Activated T-helper 1 cell treated with anti-CD3 and anti-CD28 coated beads, Interleukin-12 subunit alpha, Interleukin-12 subunit beta, Interleukin-2, Interleukin-4 antibody, amounts not matched to agents 30 ng/mL and 10 ng/mL and 1 ng/mL, durations not matched to agents 14 hours and 24 hours and 36 hours (primary cell): ENCODE results near the gene PPP1R1B. TPM values are rescaled to one million over a fixed set of nuclear protein-coding genes. Genes with fewer than 3 reads are reported as not detected.

Experiments used
- DNase-seq: peaks from one replicate; pipeline ENCODE4 v3.0.0; 2021; ENCODE audit warnings: low spot score
- H3K27ac Mint-ChIP-seq: one replicate; pipeline ENCODE4 v1.8.0; 2021; ENCODE audit warnings: mild to moderate bottlenecking, mixed read lengths
- H3K27me3 Mint-ChIP-seq: one replicate; pipeline ENCODE4 v1.8.0; 2022; ENCODE audit warnings: mild to moderate bottlenecking, moderate library complexity, mixed read lengths; ENCODE audit not compliant: insufficient read depth
- H3K36me3 Mint-ChIP-seq: one replicate; pipeline ENCODE4 v1.8.0; 2021; ENCODE audit warnings: low read depth, mixed read lengths
- H3K4me1 Mint-ChIP-seq: one replicate; pipeline ENCODE4 v1.8.0; 2021; ENCODE audit warnings: low read depth, mixed read lengths
- H3K4me3 Mint-ChIP-seq: one replicate; pipeline ENCODE4 v1.8.0; 2021; ENCODE audit warnings: mild to moderate bottlenecking, moderate library complexity, mixed read lengths
- H3K9me3 Mint-ChIP-seq: one replicate; pipeline ENCODE4 v1.8.0; 2021; ENCODE audit warnings: mixed read lengths
- intact Hi-C: fragments of 100-400 bp; cut with micrococcal nuclease; formaldehyde crosslinking; loops from one replicate; pipeline ENCODE4 v1.15.1; 2024
- total RNA-seq: library from RNA; stranded (reverse); gene quantifications from 2 replicates; pipeline ENCODE4 v1.2.3, GENCODE V29; 2022

The PPP1R1B gene
- total RNA-seq, 1 donor from 2014 or later = not detected

DNA sequence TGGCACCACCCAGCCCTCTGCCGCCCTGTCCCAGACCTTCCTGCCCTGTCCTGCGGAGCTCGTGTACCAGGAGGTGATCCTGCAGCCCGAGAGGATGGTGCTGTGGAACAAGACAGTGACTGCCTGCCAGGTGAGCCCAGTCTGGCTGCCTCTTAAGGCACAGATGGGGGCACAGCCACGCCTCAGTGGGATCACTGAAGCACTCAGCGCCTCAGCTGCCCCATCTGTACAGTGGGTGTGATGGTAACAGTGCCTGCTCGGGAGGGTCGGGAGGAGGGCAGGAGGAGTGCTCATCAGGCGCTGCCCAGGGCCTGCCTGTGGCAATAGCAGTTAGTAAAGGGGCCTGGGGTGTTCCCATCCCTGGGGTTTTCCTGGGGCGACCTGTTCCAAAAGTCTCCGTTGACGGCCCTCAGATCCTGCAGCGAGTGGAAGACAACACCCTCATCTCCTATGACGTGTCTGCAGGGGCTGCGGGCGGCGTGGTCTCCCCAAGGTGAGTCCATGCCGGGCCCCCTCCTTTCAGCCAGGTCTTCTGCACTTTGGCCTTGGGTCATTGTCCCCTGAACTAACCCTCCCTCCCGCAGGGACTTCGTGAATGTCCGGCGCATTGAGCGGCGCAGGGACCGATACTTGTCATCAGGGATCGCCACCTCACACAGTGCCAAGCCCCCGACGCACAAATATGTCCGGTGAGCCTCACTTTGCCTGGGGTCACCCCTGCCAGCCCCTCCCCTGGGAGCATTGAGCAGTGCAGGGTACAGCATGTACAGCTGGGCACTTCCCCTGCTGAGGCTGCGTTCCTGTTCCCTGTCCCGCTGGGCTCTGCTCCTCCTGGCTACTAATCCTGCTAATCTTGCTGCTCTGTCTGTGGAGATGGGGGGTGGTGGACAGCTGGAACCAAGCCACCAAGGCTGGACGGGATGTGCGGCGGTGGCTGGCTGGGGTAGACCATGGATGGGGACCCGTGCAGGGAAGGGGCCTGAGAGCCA lies 33.9 kb downstream of the PPP1R1B start:
- H3K27me3 Mint-ChIP-seq = no peaks in the 10 kb centered on the region
- DNase-seq = no peak
- no peaks in the 10 kb centered on the region for H3K9me3 Mint-ChIP-seq
- H3K4me3 Mint-ChIP-seq = no peak overlapping the region
- no peak overlapping the region for H3K27ac Mint-ChIP-seq
- peaks cover 12% of the 10 kb centered on the region for H3K36me3 Mint-ChIP-seq
- intact Hi-C loops = no loop called here
- H3K4me1 Mint-ChIP-seq = no peaks in the 10 kb centered on the region

DNA sequence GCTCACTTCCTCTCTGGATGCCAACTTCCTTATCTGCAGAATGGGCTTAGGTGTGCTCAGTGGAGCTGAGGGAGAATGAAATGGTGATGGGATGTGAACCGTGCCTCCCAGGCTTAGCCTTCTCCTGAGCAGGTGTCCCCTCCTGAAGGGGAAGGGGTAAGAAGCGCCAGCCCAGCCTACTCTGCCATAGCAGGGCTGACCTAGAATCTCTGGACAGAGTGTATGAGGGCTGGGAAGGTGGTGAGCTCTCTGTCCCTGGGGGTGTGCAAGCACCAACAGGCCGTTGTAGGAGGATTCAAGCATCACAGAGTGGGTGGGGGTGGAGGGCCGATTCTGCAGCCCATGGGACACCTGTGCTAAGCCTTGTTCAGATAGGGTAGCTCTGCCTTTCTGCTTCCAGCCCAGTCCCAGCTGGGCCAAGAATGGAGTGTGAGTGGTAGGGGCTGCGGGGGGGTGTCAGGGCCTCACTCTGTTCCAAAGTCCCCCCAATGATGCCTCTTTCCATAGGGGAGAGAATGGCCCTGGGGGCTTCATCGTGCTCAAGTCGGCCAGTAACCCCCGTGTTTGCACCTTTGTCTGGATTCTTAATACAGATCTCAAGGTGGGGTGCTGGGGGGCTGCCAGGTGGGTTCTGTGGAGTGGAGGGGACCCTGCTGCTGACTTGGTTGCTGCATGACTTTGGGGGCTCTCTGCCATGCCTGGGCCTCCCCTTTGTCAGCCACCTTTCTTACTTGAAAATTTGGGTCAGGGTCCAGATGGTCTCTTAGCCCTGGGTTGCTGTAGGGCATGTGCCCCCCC lies 35.2 kb downstream of the PPP1R1B start:
- H3K4me1 Mint-ChIP-seq = no peaks in the 10 kb centered on the region
- H3K27ac Mint-ChIP-seq = no peak overlapping the region
- H3K27me3 Mint-ChIP-seq = peaks cover 7% of the 10 kb centered on the region
- intact Hi-C loops = no loop called here
- no peak for DNase-seq
- H3K9me3 Mint-ChIP-seq = no peaks in the 10 kb centered on the region
- peaks cover 12% of the 10 kb centered on the region for H3K36me3 Mint-ChIP-seq
- H3K4me3 Mint-ChIP-seq = no peak overlapping the region

DNA sequence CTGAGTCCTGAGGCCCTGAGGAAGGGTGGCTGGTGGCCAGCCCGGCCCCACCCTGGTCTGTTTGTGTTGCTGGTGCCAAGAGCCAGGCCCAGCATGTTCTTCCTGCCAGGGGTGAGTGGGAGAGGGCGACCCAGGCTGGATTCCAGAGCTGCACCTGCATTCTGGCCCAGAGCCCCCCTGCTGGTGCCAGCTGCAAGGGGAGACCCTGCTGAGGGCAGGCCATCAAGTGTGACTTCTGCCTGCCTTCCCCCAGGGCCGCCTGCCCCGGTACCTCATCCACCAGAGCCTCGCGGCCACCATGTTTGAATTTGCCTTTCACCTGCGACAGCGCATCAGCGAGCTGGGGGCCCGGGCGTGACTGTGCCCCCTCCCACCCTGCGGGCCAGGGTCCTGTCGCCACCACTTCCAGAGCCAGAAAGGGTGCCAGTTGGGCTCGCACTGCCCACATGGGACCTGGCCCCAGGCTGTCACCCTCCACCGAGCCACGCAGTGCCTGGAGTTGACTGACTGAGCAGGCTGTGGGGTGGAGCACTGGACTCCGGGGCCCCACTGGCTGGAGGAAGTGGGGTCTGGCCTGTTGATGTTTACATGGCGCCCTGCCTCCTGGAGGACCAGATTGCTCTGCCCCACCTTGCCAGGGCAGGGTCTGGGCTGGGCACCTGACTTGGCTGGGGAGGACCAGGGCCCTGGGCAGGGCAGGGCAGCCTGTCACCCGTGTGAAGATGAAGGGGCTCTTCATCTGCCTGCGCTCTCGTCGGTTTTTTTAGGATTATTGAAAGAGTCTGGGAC lies 36.0 kb downstream of the PPP1R1B start:
- intact Hi-C loops = no loop called here
- peaks cover 11% of the 10 kb centered on the region for H3K27me3 Mint-ChIP-seq
- H3K4me3 Mint-ChIP-seq = no peak overlapping the region
- no peaks in the 10 kb centered on the region for H3K4me1 Mint-ChIP-seq
- no peak for DNase-seq
- H3K27ac Mint-ChIP-seq = no peak overlapping the region
- H3K36me3 Mint-ChIP-seq = peaks cover 11% of the 10 kb centered on the region
- H3K9me3 Mint-ChIP-seq = no peaks in the 10 kb centered on the region

DNA sequence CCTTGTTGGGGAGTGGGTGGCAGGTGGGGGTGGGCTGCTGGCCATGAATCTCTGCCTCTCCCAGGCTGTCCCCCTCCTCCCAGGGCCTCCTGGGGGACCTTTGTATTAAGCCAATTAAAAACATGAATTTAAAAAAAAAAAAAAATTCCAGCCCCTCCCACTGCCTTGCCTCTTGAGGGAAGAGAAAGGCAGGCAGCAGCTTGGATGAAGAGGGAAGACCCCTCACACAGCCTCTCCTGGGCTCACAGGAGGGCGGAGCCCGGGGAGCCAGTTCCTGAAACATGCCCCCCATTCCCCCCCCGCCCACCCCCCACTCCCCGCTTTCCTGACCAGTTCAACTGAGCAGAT lies 36.6 kb downstream of the PPP1R1B start:
- Mint-ChIP-seq H3K9me3 (no peaks in the 10 kb centered on the region), H3K27ac (no peak overlapping the region), H3K4me1 (peaks cover under 1% of the 10 kb centered on the region), H3K27me3 (peaks cover 15% of the 10 kb centered on the region), H3K4me3 (no peak overlapping the region), H3K36me3 (peaks cover 8% of the 10 kb centered on the region)
- DNase-seq = no peak
- intact Hi-C loops = no loop called here

DNA sequence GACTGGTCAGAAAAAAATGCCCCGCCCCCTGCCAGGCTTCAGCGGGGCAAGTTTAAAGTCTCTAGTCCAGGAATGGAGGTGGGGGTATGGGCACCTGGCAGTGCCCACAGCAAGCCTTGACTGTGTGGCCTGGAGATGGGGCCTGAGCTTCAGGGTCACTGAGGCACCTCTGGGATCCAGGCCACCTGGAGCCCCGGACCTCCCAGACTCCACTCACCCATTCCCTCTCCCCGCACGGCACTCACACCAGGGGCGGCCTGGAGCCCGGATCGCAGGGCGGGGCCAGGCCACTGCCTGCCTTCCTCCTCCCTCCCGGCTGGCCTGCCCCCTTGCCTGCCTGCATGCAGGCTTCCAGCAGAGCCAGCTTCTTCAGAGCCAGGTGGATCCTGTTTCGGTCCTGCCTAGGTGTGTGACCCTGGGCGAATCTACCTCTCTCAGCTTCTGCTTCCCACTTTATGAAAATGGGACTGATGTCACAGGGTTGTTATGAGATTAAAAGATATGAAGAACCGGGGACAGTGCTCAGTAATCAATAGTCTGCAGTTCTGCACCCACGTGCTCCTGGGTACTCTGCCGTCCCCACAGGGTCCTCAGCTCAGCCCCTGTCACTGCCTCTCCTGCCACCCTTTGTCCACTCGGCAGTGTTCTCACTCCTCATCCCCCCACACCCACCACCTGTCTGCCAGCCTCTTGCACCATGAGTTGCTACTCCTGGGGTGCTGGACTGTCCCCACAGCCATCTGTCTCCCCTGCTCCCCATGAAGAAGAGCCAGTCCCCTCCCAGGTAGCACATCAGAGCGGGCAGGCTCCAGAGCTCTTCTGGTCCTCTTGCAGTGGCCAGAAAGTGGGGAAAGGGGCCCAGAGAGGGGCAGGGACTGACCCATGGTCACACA lies 37.2 kb downstream of the PPP1R1B start:
- H3K27ac Mint-ChIP-seq = no peak overlapping the region
- intact Hi-C loops = no loop called here

DNA sequence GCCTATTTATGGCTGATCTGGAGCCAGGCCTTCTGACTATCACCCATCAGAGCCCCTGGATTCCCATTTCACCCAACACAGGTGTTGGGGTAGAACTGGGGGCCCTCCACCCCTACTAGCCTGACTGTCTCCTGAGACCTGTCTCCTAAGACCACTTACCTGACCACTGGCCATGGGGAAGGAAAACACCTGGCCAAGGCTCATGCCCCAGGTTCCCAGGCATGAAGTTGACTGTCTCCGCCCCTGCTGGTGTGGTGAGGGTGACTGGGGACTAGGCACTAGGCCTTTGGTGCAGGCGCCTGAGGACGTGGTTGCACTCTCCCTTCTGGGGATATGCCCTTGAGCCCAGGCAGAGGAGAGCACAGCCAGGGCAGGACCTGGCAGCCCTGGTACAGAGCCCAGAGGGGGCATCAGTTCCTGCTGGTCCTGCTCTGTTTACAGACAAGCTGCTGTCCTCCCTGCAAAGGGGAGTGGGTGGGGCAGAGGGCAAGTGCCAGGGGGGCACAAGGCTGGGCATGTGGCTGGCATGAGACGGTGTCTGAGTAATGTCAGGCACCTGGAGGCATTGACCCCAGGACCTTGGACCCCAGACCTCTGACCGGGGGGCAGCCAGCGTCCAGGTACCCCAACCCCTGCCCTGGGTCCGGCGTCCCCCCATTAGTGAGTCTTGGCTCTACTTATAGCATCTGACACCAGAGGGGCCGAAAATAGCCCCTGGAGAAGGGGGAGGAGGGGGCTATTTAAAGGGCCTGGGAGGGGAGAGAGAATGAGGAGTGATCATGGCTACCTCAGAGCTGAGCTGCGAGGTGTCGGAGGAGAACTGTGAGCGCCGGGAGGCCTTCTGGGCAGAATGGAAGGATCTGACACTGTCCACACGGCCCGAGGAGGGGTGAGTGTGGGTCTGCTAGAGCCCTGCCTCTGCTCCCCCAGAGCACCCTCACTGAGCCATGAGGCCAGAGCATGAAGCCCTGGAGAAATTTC lies 38.1 kb downstream of the PPP1R1B start, which contains the start of gene TCAP:
TCAP (plus strand) TSS at position 769 of the 981 bp plus-strand sequence; CDS start at position 780, 11 bp downstream.
- DNase-seq = no peak
- H3K4me3 Mint-ChIP-seq = no peak within 1 kb of the TSS
- H3K27me3 Mint-ChIP-seq = peaks cover 24% of the 10 kb centered on the region
- no peak within 1 kb of the TSS for H3K27ac Mint-ChIP-seq
- peaks cover 12% of the 10 kb centered on the region for H3K36me3 Mint-ChIP-seq
- H3K4me1 Mint-ChIP-seq = peaks cover 7% of the 10 kb centered on the region
- no peaks in the 10 kb centered on the region for H3K9me3 Mint-ChIP-seq
- intact Hi-C loops = no loop called here

More for the DNA sequence above, 37.2 kb downstream of the PPP1R1B start:
- Mint-ChIP-seq H3K4me1 (peaks cover 7% of the 10 kb centered on the region), H3K4me3 (no peak overlapping the region), H3K36me3 (peaks cover 12% of the 10 kb centered on the region), H3K9me3 (no peaks in the 10 kb centered on the region), H3K27me3 (peaks cover 20% of the 10 kb centered on the region)
- DNase-seq = no peak

DNA sequence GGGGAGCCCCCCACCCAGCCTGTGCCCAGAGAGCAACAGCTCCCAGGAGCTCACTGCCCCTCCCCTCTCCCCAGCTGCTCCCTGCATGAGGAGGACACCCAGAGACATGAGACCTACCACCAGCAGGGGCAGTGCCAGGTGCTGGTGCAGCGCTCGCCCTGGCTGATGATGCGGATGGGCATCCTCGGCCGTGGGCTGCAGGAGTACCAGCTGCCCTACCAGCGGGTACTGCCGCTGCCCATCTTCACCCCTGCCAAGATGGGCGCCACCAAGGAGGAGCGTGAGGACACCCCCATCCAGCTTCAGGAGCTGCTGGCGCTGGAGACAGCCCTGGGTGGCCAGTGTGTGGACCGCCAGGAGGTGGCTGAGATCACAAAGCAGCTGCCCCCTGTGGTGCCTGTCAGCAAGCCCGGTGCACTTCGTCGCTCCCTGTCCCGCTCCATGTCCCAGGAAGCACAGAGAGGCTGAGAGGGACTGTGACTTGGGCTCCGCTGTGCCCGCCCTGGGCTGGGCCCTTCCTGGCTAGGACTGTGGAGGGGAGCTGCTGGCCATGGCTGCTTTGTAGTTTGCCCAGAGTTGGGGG lies 39.0 kb downstream of the PPP1R1B start:
- Mint-ChIP-seq H3K4me3 (no peak overlapping the region), H3K36me3 (peaks cover 11% of the 10 kb centered on the region), H3K4me1 (peaks cover 7% of the 10 kb centered on the region), H3K27ac (no peak overlapping the region), H3K9me3 (no peaks in the 10 kb centered on the region), H3K27me3 (peaks cover 24% of the 10 kb centered on the region)
- no peak for DNase-seq
- intact Hi-C loops = no loop called here

DNA sequence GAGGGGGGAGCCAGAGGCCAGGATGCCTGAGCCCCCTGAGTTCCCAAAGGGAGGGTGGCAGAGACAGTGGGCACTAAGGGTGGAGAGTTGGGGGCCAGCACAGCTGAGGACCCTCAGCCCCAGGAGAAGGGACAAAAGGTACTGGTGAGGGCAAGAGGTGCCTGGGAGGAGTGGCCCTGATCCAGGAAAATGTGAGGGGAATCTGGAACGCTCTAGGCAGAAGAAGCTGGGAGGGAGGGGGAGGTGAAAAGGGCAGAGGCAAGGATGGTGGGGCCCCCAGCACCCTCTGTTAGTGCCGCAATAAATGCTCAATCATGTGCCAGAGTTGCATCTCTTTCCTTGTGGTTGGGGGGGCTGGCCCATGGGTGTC lies 39.5 kb downstream of the PPP1R1B start:
- Mint-ChIP-seq H3K36me3 (peaks cover 8% of the 10 kb centered on the region), H3K4me1 (peaks cover 7% of the 10 kb centered on the region), H3K9me3 (no peaks in the 10 kb centered on the region), H3K27me3 (peaks cover 24% of the 10 kb centered on the region), H3K27ac (no peak overlapping the region), H3K4me3 (no peak overlapping the region)
- intact Hi-C loops = no loop called here
- DNase-seq = no peak

DNA sequence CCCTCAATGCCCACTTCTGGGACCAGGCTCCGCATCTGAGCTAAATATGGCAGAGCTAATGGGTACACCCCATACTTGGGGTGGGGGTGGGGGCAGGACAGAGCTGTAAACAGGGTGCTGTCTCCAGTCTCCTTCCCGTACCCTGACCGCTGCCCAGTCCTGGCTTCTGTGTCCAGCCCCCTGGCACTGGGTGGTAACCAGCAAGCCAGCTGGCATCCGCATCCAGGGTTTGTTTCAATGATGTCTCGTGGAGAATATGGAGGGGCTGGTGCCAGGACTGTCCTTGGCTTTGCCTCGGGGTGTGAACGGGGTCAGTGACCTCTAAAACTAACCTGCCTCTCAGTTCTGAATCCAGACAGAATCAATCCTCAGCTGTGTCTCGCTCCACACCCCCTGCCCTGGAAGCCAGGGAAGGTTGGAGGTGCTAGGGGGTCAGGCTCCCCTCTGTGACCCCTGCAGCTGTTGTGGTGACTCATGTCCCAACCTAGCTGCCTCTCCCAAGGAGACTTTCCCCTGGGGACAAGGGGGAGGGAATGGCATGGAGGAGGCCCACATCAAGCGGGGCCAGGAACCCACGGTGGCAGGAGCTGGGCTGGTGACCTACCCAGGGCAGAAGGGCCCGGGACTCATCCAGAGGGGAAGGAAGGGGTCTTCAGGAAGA lies 40.0 kb downstream of the PPP1R1B start:
- Mint-ChIP-seq H3K36me3 (peaks cover 4% of the 10 kb centered on the region), H3K4me1 (peaks cover 7% of the 10 kb centered on the region), H3K4me3 (peak overlapping the region; percentile 57), H3K27me3 (peaks cover 24% of the 10 kb centered on the region), H3K27ac (no peak overlapping the region), H3K9me3 (no peaks in the 10 kb centered on the region)
- intact Hi-C loops = no loop called here
- DNase-seq = no peak

DNA sequence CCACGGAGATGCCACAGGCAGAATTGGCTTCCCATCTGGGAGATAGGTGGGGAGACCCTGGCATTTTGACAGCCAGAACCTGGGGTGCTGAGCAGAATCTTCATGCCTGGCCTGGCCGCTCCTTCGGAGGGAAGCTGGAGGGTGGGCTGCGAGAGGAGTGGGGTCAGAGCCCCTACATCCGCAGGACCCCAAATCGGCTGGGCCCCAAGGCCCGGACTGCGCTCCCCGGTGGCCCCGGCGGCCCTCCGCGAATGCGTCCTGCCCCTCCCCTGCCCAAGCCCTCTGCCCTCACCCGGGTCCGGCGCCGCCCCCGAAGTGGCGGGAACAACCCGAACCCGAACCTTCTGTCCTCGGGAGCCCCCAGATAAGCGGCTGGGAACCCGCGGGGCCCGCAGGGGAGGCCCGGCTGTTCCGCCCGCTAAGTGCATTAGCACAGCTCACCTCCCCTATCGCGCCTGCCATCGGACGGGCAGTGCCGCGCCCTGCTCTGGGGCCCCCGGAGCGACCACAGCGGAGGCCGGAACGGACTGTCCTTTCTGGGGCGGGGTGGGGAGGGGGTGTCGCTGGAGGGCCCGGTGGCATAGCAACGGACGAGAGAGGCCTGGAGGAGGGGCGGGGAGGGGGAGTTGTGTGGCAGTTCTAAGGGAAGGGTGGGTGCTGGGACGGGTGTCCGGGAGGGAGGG lies 40.7 kb downstream of the PPP1R1B start:
- H3K36me3 Mint-ChIP-seq = peaks cover 4% of the 10 kb centered on the region
- no peak for DNase-seq
- H3K27me3 Mint-ChIP-seq = peaks cover 27% of the 10 kb centered on the region
- intact Hi-C loops = no loop called here
- H3K9me3 Mint-ChIP-seq = no peaks in the 10 kb centered on the region
- H3K4me3 Mint-ChIP-seq = peak overlapping the region; percentile 57
- peaks cover 7% of the 10 kb centered on the region for H3K4me1 Mint-ChIP-seq
- H3K27ac Mint-ChIP-seq = no peak overlapping the region
